ENCODE measurements around the gene INTS15.

GRCh38 chr7:6563936-6564770 is 25.7 kb upstream of the INTS15 start:
- no peak for TF ChIP-seq CTCF (IDR thresholded peaks at IDR 0.05)
- TF ChIP-seq POLR2A (IDR thresholded peaks at IDR 0.05): no peak

Data from heart left ventricle (tissue), 13 donors.